Activated CD8-positive, alpha-beta memory T cell treated with anti-CD3 and anti-CD28 coated beads, Interleukin-2, amount 50 U/mL, for 4 hours (primary cell): ENCODE measurements around the gene SNX19.

Experiments
- DNase-seq: peaks from one replicate; pipeline ENCODE4 v3.0.0-alpha.2; 2020

The SNX19 gene

DNA sequence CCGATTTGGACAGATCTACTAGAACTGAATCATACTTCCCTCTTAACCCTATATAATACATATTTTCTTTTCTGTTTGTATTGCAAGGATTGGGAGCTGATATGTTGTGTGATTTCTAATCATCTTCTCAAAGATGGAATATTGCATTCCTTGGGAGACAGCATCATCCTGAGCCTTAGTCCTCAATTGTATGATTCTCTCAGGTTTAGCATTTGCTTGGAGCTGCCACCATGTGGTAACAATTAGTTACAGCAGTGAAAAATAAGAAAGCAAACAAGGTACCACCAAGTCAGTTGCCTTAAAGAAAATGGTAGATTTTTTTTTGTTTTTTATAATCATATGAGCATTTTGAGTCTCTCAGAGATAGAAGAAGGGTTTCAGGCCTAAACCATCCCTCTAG is 11.9 kb downstream of the SNX19 start:
- DNase-seq, result no peak

DNA sequence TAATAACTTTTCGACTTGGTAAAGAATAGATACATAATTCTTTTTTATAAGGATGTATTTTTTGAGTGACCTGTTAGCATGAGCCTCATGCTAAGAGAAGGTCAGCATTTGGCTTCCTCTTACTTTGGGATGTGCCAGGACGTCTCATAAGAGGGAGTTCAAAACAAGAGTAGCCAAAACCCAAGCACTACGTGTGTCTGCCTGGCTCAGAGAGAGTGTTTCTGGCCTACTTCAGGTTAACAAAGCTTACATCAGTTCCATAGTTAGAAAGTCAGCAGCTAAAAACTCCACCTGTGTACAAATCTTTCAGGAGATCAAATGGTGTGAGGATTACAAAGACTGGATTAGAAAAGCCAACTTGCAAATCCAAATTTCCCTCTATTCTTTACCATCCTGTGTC is 13.9 kb downstream of the SNX19 start:
- DNase-seq, result no peak

DNA sequence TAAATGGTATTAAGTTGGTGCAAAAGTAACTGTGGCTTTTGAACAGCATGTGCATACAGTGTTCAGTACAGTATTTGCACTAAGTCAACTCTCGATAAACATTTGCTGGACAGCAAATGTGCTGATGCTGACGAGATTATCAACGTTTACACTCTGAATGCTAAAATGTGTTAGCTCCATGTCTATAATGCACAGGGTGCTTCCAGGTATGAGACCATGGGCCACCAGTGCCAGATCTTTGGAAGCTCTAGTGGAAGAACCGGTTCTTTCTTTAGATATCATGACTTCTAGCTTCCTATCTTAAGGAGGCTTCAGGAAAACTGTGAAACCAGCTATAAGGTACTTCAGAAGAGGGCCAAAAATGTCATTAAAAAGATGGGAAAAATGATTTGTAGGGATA is 17.2 kb downstream of the SNX19 start:
- DNase-seq, result no peak

DNA sequence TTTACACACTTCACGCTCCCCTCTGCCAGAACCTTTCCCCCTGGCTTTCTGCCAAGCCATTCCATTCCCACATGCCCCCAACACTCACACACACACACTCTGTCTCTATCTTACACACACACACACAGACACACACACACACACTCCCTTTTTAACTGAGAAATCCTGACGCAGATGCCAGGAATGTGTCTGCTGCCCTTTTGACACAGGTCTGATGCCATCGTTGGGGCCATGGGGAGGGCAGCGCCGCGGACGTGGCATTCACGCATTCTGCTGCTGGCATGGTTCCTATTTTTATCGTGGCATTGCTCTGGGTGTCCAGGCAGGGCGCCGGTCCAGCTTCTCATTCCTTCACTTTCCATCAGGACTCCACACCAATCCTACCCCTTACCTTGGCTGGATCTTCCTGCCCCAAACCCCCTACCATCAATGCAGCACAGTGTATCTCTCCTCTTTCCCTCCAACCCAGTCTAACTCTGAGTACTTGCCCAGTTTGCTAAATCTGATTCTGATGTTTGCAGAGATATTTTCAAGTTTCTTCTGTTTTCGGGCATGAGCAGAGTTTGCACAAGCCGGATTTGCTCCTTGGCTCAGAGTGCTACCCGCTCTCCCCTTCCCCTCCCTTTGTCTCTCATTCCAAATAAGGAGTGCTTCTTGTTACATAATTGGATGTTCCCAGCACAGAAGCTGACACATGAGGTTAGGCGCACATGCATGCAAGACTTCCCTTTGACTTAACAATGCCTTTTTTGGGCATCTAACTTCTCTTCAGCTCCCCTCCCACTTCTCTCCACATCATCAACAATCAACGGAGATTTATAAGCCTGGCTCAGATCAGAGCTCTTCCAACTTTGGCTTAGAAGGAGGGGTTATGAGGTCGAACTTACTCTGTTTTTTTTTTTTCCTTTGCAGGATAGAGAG is 18.8 kb downstream of the SNX19 start:
- no peak for DNase-seq

DNA sequence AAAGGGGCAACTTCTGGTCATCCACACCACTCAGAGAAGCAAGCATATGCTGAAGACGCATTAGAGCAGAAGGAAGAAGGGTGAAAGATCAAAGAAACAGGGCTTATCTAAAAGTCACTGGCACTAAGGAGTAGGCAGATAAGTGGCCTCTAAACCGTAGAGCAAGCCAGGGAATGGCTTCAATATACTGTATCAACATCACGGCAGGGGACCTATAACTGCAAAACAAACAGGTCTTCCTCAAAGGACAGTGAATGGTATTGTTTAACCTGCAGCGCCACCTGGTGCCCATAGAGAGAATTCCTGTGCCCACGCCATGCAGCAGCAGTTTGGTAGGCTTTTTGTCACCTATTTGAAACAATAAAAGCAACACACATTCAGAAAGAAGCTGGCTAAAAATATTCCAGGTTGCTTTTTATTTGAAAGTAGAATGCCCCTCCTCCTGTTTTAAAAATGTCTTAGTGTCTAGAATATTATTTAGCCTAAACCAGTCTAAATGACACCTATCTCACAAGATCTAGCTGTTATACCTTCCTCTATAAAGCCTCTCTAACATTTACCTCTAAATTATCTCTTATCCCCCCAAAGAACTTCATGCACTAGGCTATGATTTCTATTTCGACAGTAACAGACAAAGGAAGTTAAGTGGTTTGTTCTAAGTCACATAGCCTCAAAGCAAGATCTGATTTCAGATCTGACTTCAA is 21.8 kb downstream of the SNX19 start:
- peak; percentile 51 for DNase-seq

DNA sequence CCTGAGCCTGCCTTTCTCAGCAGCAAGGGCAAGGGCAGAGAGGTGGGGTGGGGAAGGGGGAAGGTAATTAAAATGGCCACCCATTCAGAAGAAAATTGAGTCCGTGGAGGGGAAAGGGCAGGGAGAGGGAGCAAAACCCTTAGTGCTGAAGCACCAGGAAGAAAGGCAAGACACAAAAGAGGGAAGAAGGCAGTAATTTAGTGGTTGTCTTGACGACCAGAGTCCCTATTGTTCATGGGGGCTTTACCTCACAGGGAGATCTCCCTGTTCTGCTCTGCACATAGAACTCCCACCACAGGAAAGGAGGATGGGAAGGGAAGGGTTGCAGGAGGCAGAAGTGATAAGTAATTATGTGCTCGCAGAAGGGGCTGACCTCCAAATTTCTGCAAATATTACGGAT is 23.4 kb downstream of the SNX19 start:
- no peak for DNase-seq

DNA sequence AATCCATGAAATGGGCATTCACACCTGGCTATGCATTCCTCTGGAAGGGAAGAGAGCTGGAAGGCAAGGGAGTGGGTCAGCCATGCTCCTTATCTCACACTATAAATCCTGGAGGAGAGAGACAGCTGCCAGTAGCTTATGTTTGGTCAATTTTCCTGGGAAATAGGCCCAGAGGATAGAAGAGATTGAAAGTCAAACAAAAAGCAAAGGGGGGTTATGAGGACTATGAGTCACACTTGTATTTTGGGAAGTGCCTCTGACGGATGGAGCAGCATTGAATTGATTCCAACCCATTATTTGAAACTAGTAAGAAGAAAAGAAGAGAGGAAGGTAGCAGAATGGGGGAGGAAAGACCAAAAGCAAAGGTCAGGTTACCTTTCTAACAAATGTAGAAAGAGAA is 25.0 kb downstream of the SNX19 start:
- DNase-seq, result no peak

DNA sequence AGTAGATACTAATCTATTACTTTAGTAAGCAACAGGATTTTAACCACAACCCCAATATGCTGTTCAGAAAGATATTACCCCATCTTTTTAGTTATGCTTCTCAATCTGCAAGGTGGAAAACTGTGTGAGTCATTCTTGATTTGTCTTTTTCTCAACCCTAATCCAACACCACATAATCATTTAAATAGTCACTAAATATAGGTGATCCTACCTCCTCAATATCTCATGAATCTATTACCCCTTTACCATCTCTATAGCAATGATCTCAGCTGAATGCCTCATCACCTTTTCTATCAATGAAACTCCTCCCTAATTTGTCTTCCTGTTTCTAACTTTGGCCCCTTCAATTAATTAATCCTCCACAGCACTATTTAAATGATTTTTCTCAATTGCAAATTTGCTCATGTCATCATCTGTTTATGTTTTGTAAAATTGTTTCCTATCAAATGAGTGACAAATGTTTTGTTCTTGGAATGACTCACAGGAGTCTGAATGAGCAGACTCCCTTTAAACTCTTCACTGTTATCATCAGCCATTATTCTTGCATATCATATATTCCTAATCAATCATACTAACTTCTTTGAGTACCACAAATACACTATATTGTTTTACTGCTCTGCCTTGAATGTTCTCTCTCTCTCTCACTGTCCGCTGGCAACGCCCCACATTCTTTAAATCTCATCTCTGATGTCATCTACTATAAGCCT is 26.1 kb downstream of the SNX19 start:
- no peak for DNase-seq

DNA sequence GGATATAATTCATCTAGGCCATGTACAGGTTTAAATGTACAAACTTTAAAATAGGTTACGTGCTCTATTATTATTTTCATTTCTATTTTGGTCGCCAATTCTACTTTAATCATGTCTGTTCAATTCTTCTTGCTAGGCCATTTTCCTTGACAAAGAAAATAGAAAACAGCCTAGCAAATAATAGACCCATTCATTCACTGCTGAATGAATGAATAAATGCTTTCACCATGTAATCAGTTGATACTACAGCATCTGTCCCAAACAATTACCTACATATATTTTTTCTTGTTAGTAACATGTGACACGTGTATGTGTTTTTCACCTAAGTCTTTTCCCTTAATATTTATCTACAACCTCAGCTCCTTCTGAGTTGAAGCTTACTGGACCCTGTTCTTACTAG is 27.5 kb downstream of the SNX19 start:
- no peak for DNase-seq

DNA sequence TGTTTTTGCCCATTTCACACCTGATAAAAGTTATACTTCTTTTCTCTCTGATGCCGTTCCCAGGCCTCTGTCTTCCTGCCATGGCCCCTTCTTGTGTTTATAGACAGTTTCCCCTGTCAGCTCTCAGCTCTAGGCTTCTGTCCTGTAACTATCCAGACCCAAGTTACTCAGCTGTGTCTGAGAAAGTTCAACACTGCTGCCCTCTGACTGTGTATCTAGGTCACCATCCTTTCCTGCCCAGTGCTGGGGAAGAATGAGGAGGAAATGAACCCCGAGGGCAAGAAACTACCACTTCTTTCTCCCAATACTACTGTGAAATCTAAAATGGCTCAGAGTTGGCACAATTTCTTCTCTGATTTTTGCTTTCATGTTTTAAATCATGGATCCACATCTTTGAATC is 29.6 kb downstream of the SNX19 start:
- DNase-seq, result no peak

DNA sequence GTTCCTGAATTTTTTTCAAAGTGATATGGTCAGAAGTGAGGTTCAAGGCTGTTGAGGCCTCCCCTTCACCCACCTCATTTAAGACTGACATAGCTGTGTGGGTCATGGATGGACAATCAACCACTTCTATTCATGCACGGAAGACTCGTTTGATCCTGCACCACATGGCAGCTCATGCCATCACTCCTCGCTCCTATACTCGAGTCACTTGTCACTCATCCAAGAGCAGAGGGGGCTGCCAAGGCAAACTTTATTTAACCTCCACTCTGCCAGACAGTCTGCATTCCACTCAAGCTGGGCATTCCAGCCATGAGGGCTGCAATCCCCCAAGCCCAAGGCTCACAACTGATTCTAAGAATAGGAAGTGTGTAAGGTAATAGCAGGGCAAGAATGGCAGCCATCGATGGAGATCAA is 34.1 kb downstream of the SNX19 start:
- DNase-seq, result no peak

DNA sequence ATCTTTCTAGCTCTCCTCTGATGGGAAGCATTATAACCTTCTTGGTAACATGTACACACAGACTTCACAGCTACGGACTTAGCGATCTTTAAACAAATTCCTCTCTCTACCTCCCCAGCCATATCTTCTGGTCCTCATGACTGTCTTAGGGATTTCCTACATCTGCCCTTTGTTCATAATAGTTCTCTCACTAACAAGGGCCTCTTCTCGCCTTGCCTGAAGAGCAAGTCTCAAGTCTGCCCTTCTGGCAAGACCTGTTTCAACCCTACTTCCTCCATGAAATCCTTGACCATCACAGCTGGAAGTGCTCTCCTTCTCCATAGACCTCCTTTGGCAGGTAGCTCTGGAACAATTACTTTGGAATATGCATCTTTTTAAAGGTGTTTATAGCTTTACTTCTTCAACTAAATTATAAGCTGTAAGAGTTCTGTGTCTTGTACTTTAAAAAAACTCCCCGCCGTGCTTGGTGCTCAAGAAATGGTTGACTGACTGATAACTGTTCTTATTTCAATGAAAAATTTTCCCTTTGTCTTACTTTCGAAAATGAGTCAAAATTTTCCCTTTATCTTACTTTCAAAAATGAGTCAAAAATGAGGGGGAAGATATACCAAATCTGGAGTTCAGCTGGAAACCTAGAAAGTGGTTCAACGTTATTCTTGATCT is 34.7 kb downstream of the SNX19 start:
- no peak for DNase-seq

DNA sequence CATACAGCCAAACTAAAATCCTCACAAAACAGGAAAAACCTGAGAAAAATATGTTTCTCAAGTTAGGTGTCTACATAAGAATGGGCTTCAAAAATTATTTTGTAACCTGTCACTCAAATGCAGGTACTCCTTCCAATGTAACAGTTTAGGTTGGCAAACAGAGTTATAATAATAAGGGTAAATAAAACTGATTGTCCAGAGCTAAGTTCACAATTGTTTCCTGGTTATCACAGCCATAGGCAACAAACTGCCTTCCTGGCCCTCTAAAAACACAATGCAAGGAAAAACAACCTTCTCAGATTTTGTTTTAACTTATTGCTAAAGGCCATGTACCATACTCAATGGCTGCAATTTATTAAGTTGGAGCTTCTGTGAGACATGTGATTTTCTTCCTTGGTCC is 36.4 kb downstream of the SNX19 start:
- DNase-seq, result no peak

DNA sequence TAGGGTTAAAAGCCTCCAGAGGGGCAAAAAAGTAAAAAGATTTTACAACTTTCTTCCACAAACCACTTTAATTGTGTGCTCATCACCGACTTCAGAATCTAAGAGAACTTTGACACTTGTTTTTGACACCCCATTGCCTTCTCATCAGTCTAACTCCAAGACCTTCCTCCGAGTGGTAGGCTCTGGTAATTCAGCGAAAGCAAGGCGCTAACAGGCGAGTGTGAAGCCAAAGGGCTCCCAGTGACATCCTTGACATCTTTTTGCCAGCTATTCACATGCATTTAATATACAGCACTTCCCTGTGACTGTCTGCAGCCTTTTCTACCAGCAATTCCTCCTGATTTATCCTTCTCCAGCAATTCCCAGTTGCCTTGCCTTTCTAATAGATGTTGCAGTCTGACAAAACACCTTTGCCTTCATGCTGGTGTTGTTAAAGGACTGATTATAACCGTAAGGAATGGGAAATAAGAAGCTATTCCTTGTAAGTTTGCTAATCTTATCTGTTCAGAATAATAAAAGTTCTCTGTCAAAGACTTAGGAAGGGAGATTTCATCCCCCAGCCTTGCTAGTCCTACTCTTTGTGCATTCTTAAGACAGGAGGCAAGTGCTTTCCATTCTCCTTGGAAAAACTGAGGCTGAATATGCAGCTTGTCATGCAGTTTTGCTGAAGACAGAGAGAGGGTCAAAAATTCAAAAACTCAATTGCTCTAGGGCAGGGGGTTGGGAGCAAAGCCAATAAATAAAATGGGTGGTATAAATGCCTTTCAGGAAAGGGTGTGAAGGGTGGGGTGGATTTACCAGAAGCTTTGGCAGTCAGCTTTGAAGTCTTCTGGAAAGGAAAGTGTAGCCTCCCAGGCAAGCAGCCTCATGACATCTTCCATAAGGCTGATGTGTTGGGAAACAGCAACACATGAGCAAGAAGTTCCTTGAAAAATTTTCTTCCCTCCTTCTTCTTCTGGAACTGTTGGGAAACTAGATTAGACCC is 39.1 kb downstream of the SNX19 start:
- DNase-seq, result no peak

DNA sequence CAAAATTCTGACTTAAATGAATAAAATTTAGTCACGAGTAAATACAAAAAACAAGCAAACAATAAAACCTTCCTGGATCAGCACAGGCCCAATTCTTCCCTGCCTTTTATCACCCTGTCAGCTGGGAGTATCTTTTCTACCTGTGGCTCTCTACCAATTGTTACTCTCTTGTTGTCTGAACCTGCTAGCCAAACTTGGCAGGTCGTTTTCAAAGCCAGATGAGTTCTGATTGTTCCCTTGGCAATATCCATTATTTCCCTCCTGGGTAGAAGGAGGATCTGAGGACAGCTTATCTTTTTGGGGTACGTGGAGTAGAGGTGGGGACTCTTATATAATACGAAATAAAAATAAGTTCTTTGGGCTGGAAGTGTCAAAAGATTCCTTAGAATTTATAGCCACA is 40.2 kb downstream of the SNX19 start:
- no peak for DNase-seq

DNA sequence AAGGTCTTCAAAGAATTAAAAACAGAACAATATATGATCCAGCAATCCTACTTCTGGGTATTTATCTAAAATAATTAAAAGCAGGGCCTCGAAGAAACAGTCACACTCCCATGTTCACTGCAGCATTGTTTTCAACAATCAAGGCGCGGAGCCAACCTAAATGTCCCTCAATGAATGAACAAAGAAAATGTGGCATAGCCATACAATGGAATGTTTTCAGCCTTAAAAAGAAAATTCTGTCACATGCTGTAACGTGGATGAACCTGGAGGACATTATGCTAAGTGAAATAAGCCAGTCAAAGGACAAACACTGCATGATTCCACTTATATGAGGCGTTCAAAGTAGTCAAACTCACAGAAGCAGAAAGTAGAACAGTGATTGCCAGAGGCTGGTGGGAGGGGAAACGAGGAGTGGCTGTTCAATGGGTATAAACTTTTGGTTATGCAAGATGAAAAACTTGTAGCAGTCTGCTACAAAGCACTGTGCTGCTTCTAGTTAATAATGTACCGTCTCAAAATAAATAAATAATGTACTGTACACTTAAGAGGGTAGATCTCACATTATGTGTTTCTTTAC is 41.2 kb downstream of the SNX19 start:
- no peak for DNase-seq

DNA sequence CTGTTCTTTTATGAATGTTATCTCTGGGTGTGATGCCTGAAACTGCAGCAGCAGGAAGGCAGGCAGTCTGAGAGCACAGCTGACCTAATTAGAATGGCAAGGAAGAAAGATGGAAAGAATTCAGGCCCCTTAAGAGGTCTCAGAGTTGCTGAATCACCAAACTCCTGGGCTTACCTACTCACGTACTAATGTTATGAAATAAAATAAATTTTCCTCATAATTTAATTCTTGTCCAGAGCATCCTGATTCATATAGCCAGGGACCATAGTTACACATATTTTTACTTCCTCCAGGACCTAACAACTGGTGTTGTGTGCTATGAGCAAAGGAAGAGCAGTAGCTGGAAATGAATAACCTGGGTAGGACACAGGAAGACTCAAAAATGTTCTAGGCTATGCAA is 41.9 kb downstream of the SNX19 start:
- DNase-seq, result no peak

DNA sequence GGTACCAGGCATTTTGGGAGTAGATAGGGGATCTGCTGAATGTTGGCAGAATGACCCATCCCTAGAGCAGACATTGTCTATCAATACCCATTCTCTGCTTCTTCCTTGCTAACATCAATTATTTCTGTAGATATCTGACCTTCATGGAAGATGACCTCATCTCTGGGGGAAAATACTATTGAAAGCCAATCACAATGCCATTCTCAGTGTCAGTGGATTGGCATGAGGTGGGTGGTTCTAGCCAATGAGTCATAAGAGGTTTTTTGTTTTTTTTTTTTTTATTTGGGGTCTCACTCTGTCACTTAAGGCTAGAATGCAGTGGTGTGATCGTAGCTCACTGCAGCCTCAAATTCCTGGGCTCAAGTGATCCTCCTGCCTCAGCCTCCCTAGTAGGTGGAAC is 42.5 kb downstream of the SNX19 start:
- no peak for DNase-seq

DNA sequence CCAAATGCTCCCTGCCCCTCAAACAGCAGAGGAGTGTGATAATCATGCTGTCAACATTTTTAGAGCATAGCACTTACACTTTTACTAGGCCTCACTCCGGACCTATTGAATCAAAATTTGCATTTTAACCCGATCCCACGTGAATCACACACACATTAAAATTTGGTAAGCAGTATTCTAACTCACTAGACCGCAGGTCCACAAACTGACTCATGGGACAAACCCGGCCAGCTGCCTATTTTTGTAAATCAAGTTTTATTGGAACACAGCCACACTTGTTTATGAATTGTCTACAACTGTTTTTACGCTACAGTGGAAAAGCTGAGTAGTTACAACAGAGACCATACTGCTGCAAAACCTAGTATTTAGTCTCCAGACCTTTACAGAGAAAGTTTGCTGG is 43.3 kb downstream of the SNX19 start:
- no peak for DNase-seq

DNA sequence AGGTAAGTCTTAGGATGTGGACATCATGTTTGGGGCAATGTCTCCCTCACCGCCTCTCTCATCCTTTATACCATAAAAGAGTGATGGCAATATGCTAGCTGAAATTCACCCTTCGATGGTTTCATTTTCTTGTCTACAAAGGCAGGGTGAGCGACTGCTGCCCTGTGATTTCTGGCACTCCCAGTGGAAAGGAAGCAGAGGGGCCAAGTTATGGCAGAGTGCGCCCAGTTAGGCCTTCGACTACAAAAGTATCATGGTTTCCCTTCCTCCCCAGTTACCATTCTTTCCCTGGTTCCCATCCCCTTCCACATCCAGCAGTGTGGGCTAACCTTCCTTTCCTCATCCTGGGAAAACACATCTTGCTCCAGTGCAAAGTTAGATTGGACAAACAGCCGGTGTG is 43.8 kb downstream of the SNX19 start:
- DNase-seq, result no peak

DNA sequence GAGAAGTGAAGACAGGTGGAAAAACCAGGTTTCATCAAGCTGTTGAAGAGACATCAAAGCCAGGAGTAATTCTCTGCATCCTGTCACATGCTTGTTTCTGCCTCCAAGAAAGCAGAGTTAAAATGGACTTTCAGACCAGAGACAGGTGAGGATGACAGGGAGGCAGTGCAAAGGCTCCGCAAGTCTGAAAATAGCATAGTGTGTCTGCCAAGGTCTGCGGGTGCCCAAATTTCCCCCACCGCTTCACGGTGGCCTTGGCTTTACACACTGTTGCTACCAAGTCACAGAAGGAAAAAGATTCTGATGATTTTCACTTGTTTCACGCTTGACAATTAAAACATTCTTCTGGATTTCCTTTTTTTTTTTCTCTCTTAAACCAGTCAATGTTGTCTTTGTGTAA is 44.2 kb downstream of the SNX19 start:
- DNase-seq, result no peak

DNA sequence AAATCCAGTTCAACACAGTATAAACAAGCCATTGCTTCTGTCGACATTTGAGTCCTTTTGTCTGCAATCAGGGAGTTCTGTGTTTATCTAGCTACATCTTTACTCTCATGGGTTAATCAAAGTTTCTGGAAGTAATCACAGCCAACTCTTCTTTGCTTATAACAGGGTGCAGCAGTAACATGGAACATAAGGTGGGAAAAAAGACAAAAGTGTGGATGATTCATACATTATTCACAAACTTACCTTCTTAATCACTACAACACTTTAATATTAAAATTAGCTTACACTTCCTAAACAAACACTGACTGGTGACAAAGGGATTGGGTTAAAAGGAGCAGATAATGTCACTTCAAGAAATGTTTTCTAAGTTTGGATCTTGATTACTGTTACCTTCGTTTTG is 44.7 kb downstream of the SNX19 start:
- DNase-seq, result no peak
